Activated gamma-delta T cell (primary cell): ENCODE results near the gene ZNF784.

ENCODE experiments used
- DNase-seq: peaks from one replicate; lab custom pipeline; 2025; lab: John Stamatoyannopoulos, UW

The ZNF784 gene

DNA sequence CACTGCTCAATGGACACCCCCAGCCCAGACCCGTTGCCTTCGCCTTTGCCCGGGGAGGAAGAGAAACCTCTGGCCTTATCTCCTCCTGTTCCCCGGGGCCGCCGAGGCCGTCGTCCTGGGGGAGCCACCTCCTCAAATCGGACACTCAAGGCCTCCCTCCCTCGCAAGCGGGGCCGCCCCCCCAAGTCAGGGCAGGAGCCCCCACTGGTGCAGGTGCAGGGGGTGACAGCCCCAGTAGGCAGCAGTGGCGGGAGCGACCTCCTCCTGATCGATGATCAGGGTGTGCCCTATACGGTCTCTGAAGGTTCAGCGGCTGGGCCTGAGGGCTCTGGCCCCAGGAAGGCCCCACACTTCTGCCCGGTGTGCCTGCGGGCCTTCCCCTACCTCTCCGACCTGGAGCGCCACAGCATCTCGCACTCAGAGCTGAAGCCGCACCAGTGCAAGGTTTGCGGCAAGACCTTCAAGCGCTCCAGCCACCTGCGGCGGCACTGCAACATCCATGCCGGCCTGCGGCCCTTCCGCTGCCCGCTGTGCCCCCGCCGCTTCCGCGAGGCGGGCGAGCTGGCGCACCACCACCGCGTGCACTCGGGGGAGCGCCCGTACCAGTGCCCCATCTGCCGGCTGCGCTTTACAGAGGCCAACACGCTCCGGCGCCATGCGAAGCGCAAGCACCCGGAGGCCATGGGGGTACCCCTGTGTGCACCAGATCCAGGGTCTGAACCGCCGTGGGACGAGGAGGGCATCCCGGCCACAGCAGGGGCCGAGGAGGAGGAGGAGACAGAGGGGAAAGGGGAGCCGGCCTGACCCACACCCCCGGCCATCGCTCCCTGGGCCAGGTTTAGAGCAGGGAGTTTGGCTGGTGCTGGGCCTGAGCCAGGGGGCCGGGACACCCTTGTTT lies 22.0 kb downstream of the ZNF784 start:
- no peak for DNase-seq

DNA sequence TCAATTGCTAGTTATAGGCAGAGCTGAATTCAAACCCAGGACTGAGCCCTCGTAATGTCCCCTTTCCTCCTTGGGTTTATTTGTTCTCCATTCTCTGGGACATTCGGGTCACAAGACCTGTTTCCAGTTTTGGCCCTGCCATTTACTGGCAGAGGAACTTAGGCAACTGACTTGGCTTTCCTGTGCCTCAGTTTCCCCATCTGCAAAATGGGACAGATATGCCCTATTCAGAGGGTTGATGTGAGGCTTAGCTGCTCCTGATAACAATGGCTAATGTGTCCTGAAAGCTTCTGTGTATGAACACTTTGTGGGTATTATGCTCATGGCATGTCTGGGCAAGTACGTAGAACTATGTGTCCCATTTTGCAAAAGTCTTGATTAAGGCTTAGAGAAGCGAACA lies 23.3 kb downstream of the ZNF784 start:
- no peak for DNase-seq

DNA sequence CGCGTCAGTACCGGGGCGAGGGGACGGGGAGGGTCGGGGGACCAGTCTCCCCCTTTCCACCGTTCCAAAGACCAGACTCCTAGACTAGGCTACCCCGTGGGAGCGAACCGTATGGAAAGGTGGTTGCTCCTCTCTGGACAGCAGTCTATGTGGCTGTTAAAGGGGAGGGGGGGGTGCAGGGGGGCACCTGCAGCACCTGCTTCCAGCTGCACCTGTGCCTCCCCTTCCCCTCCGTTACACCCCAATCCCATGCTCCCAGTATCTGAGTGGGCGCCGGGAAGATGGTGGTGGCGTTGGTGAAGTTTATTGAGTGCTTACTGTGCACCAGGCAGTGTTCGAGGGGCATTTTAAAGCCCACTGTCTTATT lies 23.7 kb downstream of the ZNF784 start:
- no peak for DNase-seq

DNA sequence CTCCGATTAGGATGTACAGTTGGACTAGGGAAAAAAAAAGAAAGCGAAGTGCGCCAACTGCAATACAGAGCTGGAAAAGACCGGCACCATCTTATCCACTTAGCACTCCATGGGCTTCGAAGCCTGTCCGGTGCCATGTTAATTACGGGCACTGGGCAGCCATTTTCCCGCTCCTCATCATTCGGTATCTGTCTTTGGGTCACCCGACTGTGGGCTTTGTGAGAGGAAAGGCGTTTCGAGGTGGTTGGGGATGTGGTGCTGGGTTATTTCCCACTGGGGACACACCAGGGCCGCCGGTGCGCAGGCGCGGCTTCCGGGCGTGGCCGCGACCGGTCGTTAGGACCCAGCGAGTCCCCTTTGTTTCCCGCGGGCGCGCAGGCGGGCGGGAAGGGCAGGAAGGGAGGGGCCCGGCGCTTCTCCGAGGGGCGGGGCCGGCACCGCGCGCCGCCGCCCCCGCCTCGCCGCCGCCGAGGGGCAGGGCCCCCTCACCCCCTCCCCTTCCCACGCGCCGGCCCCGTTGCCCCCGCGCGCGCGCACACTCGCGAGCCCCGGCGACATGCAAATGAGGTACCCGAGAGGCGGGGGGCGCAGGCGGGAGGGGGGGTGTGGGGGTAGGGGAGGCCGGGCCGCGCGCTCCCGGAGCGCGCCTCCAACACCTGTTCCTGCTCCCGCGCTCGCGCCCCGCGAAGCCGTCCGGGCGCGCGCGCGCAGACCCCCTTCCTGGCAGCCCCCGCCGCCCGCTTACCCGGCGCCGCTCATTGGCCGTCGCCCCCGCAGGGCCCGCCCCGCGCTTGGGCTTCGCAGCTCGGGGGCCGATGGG lies 24.3 kb downstream of the ZNF784 start, which contains the start of gene ZNF524:
ZNF524 (plus strand) TSS at position 447 of the 820 bp plus-strand sequence. CDS start 1,825 bp downstream, outside the sequence.
- DNase-seq: peak; percentile 77

DNA sequence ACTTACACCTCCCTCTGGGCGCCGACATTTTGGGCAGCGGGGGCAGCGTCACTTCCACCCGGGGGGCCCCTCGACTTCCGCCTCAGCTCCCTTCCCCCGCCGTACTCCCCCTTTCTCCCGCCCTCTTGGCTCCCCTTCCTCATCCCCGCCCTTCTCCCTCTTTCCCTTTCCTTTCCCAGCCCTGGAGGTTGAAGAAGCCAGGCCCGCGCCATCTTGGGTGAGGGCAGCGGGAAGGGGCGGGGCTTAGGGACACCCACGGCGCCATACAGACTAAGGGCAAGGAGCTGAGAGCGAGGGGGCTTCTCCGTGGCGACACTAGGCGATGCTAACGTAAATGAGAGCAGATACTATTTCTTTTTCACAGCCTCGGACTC lies 24.9 kb downstream of the ZNF784 start, which contains the start of gene FIZ1:
FIZ1 (minus strand) TSS at position 50 of the 374 bp plus-strand sequence. CDS start 1,652 bp downstream, outside the sequence.
- DNase-seq: peak; percentile 74

DNA sequence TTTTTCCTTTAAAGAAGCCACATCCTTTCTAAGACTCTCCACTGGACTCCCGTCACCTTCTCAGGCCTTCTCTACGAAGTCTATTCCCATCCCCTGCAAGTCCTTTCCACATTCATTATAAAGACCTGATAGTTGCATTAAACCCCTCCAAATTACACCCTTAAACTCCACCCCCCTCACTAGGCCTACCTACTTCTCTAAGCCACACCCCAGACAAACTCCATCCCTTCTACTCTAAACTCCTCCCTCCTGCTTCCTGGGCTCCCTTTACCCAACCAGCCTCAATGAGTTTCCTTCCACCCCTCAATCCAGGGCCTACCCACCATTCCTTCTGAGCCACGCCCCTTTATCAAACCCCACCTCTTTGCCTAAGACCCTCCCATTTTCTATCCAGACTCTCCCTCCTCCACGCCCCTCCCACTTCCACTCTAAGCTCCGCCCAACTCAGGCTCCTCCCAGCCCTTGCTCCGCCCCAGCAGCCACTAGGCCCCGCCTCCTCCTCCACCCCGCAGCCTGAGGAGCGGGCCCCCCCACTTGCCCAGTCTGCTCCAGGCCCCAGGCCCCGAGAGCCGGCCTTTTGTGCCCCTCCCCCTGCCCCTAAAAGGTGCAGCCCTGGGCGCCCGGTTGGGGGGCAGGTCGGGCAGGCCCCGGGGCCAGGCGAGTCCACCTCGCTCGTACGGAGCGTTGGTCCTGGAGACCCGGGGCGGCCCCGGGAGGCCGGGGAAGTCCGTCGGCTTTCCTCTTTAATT lies 25.5 kb downstream of the ZNF784 start:
- DNase-seq: peak; percentile 74

DNA sequence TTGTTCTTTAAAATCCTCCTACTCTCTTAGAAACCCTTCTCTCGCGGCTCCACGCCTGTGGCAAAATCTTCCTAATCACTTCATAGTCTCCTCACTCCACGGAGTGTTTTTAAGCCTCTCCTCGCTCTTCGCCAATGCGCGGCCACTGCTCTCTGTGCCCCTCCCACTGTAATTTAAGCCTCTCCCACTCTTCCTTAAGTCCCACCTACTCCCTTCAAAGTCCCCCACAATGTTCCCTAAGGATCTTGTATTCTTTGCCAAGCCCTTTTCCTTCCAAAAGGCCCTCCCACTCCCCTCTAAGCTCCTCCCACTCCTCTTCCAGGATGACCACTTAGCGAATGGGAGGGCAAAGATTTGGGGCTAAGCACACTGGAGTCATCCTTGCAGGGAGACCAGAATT lies 26.3 kb downstream of the ZNF784 start:
- DNase-seq: no peak

DNA sequence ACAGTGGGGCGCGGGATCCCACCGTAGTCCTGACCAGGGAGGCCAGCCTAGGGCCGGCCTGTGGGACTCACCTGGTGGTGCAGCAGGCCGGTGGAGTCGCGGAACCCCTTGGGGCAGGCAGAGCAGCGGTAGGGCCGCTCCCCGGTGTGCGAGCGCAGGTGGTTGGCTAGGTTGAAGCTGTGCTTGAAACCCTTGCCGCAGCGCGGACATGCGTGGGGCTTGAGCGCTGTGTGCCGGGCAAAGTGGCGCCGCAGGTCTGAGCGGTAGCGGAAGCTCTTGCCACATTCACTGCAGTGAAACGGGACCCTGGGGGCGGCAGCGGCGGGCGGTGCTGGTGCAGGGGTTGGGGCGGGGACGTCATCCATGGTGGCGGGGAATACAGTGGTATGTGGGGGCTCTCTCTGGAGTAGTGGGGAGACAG lies 26.9 kb downstream of the ZNF784 start:
- no peak for DNase-seq

DNA sequence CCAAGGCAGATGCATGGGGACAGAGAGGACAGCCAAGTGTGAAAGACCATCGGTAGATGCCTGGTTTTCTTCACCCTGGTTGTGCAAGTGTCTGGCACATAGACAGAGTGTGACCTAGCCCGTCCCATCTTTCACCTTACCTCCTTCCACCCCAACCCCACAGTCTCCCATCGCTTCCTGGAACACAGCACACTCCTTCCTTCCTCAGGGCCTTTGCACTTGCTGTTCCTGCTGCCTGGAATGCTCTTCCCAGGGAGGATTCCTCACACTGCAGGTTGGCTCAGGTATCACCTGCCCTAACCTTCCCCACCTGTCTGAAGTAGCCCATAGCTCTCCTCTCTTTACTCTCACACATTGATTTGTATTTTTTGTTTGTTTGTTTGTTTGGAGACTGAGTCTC lies 28.1 kb downstream of the ZNF784 start:
- no peak for DNase-seq

DNA sequence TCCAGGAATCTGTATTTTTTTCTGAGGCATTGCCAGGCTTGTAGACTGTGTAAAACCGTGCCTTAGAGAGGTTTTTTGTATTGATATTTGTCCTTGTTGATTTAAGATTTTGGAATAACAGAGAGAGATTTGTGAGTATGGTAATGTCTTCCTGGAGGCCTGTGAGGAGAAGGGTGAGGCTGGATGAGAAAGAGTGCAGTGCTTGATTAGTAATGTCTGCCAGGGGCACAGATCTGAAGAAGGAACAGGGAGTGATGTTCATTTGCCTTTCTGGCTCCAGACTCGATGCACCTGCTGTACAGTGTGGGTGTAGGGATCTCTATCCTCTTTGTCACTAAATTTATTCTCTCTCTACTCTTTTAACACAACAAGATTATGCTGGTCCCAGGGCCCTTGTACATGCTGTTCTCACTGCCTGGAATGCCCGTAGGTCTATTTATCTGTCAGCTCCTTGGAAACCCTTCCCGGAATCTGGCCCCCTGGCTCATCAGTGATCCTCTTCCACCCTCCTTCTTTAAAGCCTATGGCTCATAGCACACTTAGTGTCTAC lies 29.3 kb downstream of the ZNF784 start:
- DNase-seq: no peak

DNA sequence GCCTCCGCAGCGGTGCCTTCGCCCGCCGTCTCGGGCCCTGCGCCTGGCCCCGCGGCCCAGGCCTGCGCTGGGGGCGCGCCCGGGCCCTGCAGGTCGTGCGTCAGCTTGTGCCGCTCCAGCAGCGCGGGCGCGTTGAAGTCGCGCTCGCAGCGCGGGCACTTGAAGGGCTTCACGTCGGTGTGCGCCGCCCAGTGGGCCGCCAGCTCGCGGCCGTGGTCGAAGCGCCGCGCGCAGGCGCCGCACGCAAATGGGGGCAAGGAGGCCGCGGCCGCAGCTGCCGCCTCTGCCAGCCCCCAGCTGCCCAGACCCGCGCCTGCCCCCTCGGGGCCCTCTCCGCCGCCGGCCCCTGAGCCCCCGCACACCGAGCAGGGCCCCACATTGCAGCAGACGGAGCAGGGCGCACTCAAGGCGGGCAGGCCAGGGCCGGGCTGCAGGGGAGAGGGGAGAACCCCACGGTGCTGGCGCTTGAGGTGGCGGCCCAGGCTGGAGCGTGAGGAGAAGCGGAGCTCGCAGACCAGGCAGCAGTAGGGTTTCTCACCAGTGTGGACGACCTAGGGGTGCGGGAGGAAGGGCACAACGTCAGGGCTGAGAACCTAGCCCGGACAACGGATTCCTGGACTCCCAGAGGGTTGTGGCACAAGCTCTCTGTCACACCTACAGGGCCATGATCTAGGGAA lies 31.1 kb downstream of the ZNF784 start:
- DNase-seq: no peak

DNA sequence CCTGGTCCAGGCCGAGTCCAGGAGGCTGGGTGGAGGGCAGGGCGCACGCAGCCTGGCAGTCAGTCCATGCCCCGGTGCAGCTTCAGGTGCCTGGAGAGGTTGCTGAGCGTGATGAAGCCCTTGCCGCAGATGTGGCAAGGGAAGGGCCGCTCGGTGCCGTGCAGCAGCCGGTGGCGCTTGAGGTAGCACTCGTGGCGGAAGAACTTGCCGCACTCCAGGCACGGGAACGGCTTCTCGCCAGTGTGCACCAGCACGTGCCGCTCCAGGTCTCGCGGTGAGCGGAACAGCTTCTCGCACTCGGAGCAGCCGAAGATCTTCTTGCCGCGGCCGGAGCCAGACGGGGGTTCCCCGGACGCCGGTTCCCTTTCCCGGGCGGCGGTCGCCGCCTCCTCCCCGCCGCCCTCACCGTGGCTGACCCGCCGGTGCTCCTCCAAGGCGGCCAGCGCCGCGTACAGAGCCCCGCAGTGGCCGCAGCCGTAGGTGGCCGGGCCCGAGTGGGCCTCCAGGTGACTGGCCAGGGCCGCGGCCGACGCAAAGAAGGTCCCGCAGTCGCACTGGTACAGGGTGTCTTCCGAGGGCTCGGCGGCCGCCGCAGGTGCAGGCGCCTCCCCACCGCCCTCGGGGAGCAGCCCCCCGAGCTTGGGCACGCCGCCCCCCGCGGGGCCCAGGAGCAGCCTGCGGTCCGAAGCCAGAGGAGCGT lies 31.8 kb downstream of the ZNF784 start:
- no peak for DNase-seq

DNA sequence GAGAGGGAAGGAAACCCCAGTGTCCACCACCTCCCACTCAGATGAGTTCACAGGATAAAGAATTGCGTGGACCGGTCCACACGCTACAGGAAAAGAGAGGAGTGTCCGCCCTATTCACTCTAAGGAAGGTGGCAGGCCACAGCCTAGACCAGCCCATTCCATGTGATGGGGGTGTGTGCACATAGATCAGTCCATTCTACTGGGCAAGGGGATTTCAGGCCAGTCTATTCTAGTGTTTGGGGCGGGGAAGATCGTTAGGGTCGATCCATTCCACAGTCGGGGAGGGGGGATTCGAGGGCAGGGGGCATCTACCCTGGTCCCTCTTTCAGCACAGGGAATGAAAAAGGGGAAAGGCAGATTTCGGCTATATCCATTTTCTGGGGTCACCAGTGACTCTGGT lies 32.8 kb downstream of the ZNF784 start:
- DNase-seq: no peak

DNA sequence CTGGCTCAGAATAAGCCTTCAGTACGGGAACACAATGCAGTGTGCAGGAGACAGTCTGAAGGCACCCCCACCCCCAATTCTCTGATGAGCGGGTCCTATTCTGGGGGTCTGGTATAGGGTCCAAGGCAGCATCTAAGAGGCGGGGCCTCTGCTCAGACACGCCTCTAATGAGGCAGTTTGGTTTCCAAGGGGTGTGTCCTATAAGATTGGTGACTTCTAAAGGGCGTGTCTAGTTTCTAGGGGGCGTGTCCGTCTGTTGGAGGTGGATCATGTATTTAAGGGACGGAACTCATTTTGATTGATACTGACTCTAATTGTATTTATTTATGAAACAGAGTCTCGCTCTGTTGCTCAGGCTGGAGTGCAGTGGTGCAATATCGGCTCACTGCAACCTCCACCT lies 33.7 kb downstream of the ZNF784 start:
- no peak for DNase-seq

DNA sequence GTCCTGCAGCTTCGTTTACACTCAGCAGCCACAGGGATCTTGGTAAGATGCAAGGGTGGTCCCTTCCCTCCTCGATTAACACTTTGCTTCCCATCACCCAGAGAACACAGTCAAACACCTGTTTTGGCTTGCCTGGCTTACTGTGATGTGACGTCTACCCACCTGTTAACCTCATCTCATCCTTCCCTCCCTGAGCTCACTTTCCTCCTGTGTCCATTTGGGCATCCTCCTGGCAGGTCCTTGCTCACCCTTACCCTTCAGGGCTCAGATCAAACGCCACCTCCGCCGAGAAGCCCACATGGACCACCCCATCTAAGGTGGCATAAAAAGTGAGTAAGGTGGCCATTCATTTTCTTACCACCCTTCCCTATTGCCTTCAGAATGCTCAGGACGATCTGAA lies 34.3 kb downstream of the ZNF784 start:
- no peak for DNase-seq

DNA sequence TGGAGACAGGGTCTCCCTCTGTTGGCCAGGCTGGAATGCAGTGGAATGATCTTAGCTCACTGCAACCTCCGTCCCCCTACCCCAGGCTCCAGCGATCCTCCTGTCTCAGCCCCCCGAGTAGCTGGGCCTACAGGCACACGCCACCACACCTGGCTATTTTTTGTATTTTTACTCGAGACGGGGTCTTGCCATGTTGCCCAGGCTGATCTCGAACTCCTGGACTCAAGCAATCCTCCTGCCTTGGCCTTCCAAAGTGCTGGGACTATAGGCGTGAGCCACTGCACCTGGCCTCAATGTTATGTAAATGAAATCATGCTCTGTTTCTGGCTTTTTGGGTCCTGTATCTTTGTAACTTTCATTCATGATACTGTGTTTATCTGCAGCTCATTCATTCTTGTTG lies 35.6 kb downstream of the ZNF784 start:
- DNase-seq: no peak

DNA sequence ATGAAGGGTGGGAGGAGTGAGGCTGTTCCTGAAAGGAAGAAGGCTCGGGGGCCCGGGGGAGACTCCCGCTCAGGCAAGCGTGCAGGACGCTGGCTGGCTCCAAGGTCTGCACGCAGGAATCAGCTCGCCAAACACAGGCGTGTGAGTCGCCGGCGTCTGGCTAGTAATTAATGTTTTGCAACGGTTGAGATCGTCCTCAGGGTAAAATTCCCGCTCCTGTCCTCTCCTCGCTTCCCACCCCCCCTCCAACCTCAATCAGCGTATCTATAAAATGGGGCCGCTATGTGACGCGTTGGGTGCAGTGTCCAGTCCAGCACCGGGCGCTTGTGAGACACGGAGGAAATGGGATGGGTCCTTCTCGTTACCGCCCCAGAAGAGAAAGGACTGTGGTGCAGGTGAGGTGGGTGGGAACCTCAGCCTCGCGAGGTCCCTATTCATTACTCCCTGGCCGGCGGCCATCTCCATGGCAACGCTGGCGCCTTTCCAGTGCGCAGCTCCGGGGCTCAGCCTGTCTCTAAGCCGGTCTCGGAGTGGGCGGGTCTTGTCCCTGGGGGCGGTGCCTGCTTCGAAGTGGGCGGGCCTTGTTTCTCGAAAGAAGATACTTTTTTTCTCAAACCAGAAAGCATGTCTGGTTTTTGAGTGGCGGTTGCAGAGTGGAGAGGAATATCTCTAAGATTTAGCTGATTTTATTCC lies 37.2 kb downstream of the ZNF784 start:
- peak; percentile 81 for DNase-seq

DNA sequence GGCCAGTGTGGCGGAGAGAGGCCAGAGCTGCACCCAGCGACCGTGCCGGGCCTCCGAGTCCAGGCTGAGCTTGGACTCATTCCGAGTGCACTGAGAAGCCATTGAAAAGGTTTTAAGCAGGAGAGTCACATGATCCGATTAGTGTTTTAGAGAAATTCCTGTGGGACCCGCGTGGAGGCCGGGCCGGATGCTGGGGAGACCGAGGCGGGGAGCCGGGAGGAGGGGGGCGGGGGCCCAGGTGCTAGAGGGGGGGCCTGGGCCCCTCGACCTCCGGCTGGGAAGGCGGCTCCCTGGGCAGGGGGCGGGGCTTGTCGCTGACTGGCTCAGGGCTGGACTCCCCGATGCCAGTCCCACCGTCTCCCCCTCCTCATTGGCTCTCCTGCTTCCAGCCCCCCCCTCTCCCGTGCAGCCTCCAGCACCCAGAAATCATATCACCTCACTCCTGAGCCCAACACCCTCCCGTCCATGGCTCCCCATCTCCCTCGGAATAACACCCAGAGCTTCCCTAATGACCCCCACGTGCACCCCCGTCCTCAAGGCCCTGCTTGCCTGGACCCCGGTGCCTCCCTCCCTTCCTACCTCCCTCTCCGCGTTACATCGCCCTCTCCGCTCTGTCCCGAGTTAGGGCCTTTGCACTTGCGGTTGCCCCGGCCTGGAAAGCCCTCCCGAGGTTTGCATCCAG lies 38.6 kb downstream of the ZNF784 start:
- no peak for DNase-seq

DNA sequence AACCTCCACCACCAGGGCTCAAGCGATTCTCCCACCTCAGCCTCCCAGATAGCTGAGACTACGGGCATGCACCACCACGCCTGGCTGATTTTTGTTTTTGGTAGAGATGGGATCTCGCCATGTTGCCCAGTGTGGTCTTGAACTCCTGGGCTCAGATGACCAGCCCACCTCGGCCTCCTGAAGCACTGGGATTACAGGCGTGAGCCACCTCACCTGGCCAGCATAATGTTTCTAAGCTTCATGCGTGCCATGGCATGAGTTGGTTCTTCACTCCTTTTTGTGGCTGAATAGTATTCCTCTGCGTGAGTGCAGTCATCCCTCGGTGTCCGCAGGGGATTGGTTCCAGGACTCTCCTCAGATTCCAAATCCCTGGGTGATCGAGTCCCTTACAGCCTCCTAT lies 39.5 kb downstream of the ZNF784 start:
- DNase-seq: no peak
